ENCODE results near the gene GET3.
"Not testable (repeated sequence)": the region's sequence is repeated elsewhere in the genome, so short reads cannot be mapped to it uniquely, and the experiment has no call there.

The GET3 gene
- total RNA-seq: 16.9 to 23.5 (median 18.8) reads per million in 4 donors

DNA sequence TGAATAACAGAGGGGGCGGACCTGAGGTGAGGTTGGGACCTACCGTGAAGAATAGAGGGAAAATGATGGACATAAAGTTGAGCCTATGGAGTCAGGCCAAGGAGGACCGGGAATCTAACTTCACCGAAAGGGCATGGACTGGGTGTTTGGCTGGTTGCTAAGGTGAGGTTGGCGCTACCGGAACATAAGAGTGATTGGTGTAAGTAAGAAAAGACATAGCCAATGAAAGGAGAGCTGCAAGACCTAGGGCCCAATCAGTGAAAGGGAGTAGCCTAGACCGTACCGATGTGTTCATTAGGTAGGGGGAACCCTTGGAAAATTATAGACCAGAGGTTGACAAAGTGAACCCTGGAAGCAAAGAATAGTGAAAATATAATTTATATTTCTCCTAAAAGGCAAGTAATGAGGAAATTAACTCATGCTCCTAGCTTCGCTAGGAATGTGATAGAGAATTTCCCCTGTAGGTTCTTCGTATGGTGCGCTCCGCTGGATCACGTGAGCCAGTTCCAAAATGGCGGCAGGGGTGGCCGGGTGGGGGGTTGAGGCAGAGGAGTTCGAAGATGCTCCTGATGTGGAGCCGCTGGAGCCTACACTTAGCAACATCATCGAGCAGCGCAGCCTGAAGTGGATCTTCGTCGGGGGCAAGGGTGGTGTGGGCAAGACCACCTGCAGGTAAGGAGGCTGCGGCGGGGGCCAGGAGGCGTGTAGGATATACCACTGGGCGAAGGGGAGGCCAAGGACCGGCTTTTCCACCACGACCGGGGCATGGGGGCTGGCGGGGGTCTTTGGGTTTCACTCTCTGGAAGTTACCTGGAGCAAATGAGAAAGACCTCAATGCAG, at the start of gene GET3:
Gene GET3 (plus strand): TSS at position 503 of the 840 bp plus-strand sequence. CDS start 9 bp downstream, at position 512.
- DNase-seq: peak; percentile 52 to 93 (median 69)

DNA sequence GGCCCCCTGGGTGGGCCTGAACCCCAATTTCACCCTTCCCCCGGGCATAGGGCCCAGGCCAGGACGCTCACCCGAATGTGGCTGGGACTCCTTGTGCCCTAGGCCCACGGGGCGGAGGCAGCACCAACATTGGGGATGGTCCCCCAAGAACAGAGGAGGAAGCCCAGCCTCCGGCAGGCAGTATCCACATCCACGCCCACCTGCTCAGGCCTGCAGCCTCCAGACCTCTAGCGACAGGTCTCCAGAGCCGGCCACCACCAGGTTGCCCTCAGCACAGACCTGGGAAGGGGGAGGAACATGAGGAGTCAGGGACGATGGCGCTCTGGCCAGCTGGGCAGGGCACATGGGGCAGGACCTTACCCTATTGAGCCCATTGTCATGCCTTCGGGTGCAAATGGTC, 48.3 kb upstream of the GET3 start:
- DNase-seq: no peak

DNA sequence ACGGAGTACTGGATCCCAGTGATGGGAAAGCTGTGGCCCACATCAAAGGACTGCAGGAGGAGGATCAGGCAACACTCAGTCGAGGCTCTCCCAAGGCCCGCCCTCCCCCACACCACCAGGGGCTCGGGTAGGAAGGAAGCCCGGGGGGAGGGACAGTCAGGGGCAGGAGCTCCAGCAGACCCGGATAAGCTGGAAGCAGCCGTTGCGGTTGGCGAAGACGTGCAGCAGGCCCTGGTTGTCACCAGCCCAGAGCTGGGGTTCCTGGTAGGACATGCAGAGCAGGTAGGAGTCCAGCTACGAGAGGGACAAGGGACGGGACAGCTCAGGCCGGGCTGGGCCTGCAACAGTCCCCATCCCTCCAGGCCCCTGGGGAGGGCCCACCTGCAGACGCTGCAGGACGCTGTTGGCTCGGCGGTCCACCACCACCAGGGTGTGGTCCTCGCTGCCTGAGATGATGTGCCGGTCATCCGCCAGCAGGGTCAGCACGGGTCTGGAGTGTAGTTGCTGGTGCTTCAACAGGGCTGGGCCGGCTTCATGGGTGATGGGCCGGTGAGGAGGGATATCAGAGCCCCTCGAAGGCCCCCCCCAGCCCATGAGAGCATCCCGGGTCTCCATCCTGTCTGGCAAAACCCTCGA, 47.6 kb upstream of the GET3 start:
- DNase-seq: no peak

DNA sequence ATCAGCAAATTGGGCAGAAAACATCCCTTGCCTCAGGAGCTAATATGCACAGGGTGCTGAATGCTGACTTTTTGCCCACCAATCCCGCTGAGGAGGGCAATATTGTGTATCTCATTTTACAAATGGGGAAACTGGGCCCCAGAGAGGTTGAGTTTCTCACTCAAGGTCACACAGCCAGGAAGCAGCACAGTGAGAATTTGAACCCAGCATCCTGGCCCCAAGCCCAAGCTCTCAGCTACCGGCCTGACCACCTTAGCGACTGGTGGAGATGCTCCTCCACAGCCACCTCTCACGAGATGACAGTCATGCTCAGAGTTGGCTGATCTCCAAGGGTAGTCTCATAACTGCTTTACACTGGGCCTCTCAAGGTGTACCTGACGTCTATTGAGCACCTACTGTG, 44.3 kb upstream of the GET3 start:
- DNase-seq: no peak

DNA sequence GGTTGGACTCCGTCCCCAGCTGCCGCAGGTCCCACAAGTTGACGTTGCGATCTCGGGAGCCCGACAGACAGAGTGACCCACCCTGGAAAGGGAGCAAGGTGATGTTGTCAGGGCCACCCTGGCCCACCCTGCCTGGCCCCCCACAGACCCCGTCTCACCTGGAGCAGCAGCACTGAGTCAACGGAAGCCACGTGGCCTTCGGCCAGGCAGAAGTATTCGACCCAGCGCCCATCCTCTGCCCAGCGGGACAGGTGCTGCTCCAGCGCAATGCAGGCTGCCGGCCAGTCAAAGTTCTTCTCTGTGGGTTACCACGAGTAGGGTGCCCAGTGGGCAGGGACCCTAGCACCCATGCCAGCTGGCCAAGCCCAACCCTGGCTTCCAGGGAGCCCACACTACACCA, 42.7 kb upstream of the GET3 start:
- no peak for DNase-seq

DNA sequence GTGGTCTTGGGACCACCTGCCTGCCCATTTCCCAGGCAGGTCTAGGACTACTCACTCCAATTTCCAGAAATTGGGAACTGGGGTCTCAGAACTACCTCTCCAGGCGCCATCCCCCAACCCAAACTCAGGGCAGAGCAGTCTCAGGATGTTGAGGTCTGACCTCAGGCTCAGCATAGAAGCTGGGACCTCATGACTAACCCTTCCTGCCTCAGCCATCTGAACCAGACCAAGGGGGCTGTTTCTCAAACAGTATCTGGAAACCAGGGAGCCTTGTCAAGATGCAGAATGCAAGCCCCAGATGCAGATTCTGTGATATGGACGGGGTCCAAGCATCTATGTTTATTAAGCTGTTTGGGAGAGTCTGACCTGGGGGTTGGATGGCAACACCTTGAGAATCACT, 42.2 kb upstream of the GET3 start:
- DNase-seq: no peak

DNA sequence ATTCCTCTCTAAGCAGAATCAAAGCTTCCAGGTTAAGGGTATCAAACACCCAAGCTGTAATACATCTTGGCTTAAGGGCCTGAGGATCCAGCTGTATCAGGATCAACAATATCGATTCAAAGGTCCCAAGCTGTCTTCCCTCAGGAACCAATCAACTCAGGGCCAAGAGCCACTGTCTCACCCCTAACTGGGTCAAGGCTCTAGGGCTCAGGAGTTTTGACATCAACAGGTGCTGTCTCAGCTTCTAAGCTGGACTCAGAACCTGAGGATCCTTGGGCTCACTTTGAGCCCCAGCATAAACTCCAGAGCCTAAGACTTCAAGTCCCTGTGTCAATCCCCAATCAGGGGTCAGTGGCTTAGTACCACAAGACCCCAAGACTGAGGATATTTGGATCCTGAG, 41.8 kb upstream of the GET3 start:
- no peak for DNase-seq

DNA sequence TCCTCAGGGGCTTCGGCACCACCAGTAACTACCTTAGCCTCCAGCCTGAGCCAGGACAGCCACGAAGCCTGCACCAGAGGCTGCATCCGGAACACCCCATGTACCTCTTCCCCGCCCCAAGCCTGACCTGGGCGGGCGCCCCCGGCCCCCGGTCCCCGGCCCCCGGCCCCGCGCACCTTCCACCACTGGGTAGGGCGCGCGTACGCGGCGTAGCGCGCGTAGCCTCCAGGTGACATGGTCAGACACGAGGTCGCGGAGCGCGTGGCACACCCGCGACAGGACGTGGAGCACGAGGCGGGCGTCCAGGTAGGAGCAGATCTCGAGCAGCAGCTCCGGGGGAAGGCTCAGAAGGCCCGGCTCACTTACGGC, 41.3 kb upstream of the GET3 start:
- DNase-seq: no peak

DNA sequence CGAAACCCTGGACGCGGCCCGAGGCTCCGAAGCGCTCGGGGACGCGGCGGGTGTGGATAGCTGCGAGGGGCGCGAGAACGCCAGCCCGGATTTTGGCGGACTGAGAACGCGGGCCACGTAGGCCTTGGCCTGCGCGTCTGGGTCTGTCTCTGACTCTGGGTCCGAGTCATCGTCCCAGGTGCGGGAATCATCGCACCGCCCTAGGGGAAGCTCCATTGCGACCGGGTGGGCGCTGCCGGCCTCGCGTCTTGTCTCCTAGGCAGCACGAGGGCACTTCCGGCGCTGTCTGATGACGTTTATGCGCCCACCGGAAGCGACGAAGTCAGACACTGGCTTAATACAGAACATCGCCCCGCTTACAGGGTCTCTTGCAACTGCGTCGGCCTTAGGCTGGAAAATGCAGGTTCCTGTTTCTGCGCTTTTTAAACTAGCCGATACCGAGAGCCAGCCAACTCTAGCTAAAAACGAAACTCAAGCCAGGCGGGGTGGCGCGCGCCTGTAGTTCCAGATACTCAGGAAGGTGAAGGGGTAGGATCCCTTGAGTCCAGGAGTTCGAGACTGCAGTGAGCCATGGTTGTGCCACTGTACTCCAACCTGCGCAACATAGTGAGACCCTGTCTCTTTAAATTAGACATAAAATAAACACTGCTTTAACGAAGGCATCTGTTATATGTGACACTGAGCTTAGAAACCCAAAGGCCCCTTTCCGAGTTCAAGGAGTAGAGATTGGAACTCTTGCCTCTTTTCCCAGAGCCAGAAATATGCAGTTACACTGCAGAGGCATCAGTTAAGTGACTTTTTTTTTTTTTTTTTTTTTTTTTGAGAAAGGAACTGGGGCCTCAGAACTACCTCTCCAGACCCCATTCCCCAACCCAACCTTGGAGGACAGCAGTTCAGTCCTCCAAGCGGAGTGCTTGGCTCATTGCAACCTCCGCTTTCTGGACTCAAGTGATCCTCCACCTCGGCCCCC, 40.6 kb upstream of the GET3 start, which contains the start of gene FBXW9:
Gene FBXW9 (minus strand): TSS at position 266 of the 970 bp plus-strand sequence. CDS start 50 bp downstream, at position 216.
- peak; percentile 90 to 97 (median 94) for DNase-seq

DNA sequence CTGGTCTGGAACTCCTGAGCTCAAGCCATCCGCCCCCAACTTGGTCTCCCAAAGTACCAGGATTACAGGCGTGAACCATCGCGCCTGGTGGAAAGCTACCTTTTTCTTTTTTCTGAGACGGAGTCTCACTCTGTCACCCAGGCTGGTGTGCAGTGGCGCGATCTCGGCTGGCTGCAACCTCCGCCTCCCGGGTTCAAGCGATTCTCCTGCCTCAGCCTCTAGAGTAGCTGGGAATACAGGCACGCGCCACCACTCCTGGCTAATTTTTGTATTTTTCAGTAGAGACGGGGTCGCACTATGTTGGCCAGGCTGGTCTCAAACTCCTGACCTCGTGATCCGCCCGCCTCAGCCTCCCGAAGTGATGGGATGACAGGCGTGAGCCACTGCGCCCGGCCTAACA, 39.9 kb upstream of the GET3 start:
- DNase-seq: not testable (repeated sequence)

DNA sequence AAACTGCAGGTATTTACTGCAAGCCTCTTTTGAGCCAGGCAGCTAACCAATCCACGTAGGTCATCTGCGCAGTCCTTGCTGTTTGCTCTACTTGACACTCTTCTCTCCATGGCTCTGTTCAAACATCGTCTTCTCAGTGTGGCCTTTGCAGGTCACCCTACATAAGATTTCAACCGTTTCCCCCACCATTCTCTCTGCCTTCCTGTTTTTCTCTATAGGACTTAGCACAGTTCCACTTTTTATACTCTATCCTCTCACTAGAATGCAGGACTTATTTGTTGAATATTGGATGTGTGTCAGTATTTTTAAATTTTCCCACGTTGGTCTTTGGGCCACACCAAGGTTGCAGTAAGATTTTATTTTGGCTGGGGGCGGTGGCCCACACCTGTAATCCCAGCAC, 39.2 kb upstream of the GET3 start:
- DNase-seq: no peak

DNA sequence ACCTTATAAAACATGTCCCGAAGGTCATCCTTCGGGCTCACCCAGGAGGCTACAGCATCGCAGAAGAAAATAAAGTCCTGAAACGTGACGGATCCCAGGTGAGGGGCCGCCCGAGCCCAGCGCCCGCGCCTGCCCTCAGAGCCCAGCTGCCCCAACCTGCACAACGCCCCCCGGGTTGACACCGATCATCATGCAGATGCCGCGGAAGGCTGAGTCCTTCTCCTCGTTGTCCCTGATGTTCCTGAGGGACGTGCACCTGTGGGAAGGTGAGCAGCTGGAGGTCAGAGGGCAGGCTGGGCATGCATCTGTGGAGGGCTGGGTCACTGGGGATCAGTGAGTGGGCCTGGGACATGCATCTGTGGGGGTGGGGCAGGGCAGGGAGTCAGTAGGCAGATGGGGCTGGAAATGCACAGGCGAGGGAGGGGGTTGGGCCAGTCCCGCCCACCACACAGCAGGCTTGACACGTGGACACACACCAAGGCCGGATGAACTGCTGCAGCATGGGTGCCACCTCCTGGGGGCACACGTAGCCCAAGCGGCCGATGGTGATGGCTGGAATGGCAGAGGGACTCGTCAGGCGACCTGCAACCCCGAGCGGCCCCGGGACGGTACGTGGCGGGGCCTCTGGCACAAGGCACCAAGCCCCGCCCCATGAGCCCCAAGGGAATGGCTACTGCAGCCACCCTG, 35.6 kb upstream of the GET3 start:
- DNase-seq: no peak

DNA sequence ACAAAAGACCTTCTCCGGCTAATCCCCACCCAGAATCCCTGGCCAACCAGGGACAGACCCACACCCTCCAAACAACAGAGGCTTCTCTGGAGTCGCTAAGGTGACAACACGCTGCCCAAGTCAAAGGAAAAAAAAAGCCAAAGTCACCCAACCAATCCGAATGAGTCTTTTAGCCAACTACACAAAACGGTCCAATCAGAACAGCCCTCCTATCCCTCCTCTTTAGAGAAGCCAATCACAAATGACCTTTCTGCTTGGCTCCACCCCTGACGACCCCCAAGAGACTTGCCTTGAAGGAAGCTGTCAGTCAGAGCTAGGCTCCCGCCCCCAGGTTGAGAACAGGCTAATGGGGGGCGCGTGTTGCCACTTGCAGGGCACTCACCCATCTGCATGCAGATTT, 34.3 kb upstream of the GET3 start:
- no peak for DNase-seq

DNA sequence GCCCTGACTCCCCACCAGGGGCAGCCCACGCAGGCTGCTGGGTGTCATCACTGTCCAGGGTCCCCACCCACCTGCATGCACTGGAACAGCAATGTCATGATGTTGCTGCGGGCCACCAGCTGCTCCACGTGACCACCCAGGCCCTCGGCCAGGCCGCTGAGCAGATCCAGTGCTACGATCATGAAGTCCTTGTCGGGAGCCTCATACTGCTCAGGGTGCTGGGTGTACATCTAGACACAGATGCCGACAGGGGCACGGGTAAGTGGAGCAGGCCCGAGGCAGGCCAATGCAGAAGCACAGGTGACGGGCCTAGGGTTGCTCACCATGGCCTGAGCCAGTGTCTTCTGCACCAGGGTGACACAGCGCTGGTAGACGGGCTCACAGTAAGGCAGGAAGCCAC, 32.1 kb upstream of the GET3 start:
- no peak for DNase-seq

DNA sequence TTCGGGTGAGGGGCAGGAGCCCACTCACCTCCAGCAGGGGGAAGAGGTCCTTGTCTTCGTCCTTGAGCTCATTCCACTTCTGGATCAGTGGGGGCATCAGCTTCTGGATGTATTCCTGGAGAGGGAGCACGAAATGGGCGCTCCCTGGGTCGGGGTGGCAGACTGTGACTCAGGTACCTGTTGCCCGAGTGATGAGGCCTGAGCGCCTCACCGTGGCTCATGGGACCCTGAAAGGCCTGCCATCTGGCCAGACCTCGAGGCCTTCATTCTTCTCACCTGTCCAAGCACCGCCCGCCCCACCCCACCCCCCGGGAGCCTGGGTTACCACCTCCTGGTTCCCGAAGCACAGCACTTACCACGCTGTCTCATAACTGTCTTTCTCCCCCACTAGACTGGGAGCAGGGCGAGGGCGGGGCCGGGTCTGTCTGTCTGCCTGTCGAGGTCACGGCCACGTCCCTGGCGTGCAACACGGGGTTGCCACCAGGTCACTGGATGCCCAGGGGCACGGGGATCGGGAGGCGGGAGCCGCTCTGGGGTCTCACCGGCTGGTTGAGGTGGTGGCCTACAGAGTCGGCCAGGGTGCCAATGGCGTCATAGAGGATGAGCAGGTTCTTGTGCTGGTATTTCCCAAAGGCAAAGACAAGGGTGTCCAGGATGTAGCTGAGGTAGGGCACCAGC, 31.5 kb upstream of the GET3 start:
- DNase-seq: no peak

DNA sequence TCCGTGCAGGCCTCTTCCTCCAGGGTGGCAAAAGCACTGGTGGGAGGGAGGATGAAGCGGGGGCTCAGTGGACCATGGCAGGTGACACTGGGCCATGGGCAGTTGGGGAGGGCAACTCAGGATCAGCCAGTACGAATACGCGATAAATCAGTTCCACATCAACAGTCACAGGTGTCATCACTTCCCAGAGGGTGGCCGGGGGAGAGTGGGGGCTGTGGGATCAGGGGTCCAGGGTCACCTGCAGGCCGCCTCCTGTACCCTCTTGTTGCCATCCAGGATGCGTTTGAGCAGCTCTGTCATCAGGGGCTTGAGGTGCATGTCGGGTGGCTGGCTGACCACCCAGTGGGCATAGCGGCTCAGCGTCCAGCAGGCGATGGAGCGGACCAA, 31.0 kb upstream of the GET3 start:
- no peak for DNase-seq

DNA sequence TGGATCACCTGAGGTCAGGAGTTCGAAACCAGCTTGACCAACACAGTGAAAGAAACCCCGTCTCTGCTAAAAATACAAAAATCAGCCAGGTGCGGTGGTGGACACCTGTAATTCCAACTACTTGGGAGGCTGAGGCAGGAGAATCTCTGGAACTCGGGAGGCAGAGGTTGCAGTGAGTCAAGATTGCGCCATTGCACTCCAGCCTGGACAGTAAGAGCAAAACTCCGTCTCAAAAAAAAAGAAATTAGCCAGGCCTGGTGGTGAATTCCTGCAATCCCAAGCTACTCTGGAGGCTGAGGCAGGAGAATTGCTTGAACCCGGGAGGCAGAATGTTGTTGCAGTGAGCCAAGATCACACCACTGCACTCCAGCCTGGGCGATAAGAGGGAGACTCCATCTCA, 28.7 kb upstream of the GET3 start:
- DNase-seq: no peak

DNA sequence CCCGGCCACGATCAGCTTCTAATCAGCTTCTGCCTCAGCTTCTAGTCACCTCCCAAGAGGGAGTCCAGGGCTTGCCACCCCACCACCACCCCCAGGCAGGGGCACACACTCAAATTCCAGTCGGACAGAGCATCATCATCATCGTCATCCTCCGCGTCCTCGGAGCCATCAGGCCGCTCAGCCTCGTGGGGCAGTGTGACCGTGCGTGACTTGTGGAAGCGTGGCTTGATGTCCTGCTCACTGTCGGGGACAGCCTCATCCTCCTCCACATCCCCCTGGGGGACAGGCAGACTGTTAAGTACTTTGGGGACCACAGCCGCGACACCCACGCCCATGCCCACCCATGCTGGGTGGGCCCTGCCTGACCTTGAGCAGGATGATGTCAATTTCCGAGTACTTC, 26.1 kb upstream of the GET3 start:
- no peak for DNase-seq

DNA sequence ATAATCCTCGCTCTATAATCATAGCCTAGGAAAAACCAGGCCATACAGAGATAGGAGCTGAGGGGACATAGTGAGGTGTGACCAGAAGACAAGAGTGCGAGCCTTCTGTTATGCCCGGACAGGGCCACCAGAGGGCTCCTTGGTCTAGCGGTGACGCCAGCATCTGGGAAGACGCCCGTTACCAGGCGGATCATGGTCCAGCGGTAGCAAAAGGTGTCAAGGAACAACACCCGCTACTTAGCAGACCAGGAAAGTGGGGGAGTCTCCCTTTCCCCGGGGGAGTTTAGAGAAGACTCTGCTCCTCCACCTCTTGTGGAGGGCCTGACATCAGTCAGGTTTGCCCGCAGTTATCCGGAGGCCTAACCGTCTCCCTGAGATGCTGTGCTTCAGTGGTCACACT, 25.2 kb upstream of the GET3 start:
- DNase-seq: not testable (repeated sequence)

DNA sequence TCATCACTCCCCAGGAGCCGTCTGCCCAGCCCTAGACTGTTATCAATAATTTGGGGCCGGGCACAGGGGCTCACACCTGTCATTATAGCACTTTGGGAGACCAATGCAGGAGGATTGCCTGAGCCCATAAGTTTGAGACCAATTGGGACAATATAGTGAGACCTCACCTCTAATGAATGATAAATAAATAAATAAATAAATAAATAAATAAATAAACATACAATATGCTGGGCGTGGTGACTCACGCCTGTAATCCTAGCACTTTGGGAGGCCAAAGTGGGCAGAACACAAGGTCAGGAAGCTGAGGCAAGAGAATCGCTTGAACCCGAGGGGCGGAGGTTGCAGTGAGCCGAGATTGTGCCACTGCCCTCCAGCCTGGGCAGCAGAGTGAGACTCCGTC, 24.0 kb upstream of the GET3 start:
- DNase-seq: not testable (repeated sequence)

DNA sequence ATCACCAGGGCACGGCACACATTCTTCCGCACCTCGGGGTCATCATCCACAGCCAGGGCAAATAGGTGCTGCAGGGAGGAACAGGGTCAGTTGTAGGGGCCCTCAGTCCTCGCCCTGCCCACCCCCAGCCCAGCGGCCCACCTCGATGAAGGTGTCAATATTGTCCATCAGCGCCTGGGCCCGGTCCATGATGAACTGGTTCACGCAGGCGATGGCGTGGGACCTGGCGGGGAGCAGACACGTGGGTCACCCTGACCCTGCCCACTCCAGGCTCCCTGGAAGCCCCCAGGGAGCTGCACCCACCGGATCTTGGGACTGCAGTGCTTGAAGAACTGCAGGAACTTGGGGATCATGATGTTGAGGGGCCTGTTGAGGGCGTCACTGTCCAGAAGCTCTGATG, 22.2 kb upstream of the GET3 start:
- DNase-seq: no peak

DNA sequence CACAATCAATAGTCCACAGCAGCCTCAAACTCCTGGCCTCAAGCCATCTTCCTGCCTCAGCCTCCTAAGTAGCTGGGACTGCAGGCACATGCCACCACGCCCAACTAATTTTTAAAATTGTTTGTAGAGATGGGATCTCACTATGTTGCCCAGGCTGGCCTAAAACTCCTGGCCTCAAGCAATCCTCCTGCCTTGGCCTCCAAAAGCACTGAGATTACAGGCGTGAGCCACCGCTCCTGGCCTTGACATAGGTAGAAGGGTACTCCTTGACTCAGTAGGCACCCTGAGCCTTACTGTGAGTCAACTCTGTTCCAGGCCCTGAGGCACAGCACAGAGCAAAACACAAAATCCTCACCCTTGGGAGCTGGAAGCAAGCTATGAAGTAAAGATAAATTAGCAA, 21.4 kb upstream of the GET3 start:
- DNase-seq: no peak
